Parathyroid adenoma (tissue), 2 donors: ENCODE measurements around the gene CFAP54.

ENCODE experiments used
- H2AFZ ChIP-seq: fragments of 300-600 bp; sonication (generic); one replicate; pipeline ENCODE4 v1.7.0; 2017; ENCODE audit warnings: antibody characterized with exemption, mild to moderate bottlenecking
- H3K27ac ChIP-seq: fragments of 300-600 bp; sonication (generic); one replicate; pipeline ENCODE4 v1.7.0; 2017
- H3K27me3 ChIP-seq: fragments of 300-600 bp; sonication (generic); one replicate; pipeline ENCODE4 v1.7.0; 2017; ENCODE audit warnings: low read length; ENCODE audit not compliant: control insufficient read depth, insufficient read depth
- H3K36me3 ChIP-seq: fragments of 300-600 bp; sonication (generic); one replicate; pipeline ENCODE4 v1.7.0; 2017; ENCODE audit warnings: low read length; ENCODE audit not compliant: control insufficient read depth, insufficient read depth
- H3K4me1 ChIP-seq: fragments of 300-600 bp; sonication (generic); one replicate; pipeline ENCODE4 v1.7.0; 2017; ENCODE audit warnings: control low read depth
- H3K4me2 ChIP-seq: fragments of 300-600 bp; sonication (generic); one replicate; pipeline ENCODE4 v1.7.0; 2017; ENCODE audit warnings: low read length
- H3K4me3 ChIP-seq: fragments of 300-600 bp; sonication (generic); one replicate; pipeline ENCODE4 v1.7.0; 2017; ENCODE audit warnings: low read depth, low read length
- H3K79me2 ChIP-seq: fragments of 300-600 bp; sonication (generic); one replicate; pipeline ENCODE4 v1.7.0; 2017; ENCODE audit warnings: control low read depth
- H3K9ac ChIP-seq: fragments of 300-600 bp; sonication (generic); one replicate; pipeline ENCODE4 v1.7.0; 2017; ENCODE audit warnings: mild to moderate bottlenecking
- H3K9me3 ChIP-seq: fragments of 300-600 bp; sonication (generic); one replicate; pipeline ENCODE4 v1.7.0; 2017; ENCODE audit warnings: low read length; ENCODE audit not compliant: control insufficient read depth
- CTCF ChIP-seq: fragments of 300-600 bp; sonication (generic); IDR thresholded peaks from one replicate; pipeline ENCODE4 v1.7.0; 2017; ENCODE audit warnings: antibody characterized with exemption, mild to moderate bottlenecking
- donor health status: primary hyperparathyroidism.

The CFAP54 gene

GRCh38 chr12:96831346-96831745 is 342.0 kb downstream of the CFAP54 start:
- no peaks in the 10 kb centered on the region for H3K9me3 ChIP-seq
- H3K79me2 ChIP-seq = no peaks in the 10 kb centered on the region
- H2AFZ ChIP-seq = no peak overlapping the region
- no peak overlapping the region for H3K9ac ChIP-seq
- no peaks in the 10 kb centered on the region for H3K36me3 ChIP-seq
- H3K4me3 ChIP-seq = no peak overlapping the region
- TF ChIP-seq CTCF = no peak
- H3K4me1 ChIP-seq = no peaks in the 10 kb centered on the region
- H3K27me3 ChIP-seq = no peaks in the 10 kb centered on the region
- H3K27ac ChIP-seq = no peak overlapping the region
- H3K4me2 ChIP-seq = no peak overlapping the region

DNA sequence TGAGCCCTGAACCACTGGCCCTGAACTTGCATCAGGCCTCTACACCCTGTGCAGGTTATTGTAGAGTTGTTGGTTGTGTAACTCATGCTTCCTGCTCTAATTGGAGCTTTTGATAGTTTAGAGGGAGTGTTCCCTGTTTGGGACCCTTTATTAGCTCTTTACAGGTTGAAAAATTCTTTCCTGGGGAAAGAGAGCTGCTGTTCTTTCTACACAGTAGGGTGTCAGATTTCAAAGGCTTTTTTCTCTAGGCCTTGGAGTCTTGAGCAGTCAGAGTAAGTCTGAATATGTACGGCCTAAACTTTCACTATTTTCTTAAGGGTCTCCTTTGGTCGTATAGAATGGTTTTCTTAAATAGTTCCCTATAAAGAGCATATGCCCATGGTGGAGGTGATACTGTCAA is 356.9 kb downstream of the CFAP54 start:
- H3K4me1 ChIP-seq = no peaks in the 10 kb centered on the region
- H3K9me3 ChIP-seq = no peaks in the 10 kb centered on the region
- H3K4me3 ChIP-seq = no peak overlapping the region
- no peaks in the 10 kb centered on the region for H3K79me2 ChIP-seq
- no peak overlapping the region for H3K4me2 ChIP-seq
- no peak overlapping the region for H3K9ac ChIP-seq
- H3K27ac ChIP-seq = no peak overlapping the region
- no peak overlapping the region for H2AFZ ChIP-seq
- no peaks in the 10 kb centered on the region for H3K36me3 ChIP-seq
- H3K27me3 ChIP-seq = no peaks in the 10 kb centered on the region
- TF ChIP-seq CTCF = no peak

- H3K4me1 ChIP-seq = no peaks in the 10 kb centered on the region
- H2AFZ ChIP-seq = no peak overlapping the region
- H3K4me3 ChIP-seq = no peak overlapping the region
- H3K79me2 ChIP-seq = no peaks in the 10 kb centered on the region
- no peak for TF ChIP-seq CTCF
- H3K4me2 ChIP-seq = no peak overlapping the region
- H3K9ac ChIP-seq = no peak overlapping the region
- H3K36me3 ChIP-seq = no peaks in the 10 kb centered on the region
- no peaks in the 10 kb centered on the region for H3K27me3 ChIP-seq
- no peak overlapping the region for H3K27ac ChIP-seq
- H3K9me3 ChIP-seq = no peaks in the 10 kb centered on the region
Measured at GRCh38 chr12:96850676-96851075, 361.3 kb downstream of the CFAP54 start.

- Histone ChIP-seq H3K27ac (no peak overlapping the region), H3K4me3 (no peak overlapping the region), H3K79me2 (no peaks in the 10 kb centered on the region), H3K4me2 (no peak overlapping the region), H3K9ac (no peak overlapping the region), H3K9me3 (no peaks in the 10 kb centered on the region), H3K36me3 (no peaks in the 10 kb centered on the region), H2AFZ (no peak overlapping the region), H3K4me1 (no peaks in the 10 kb centered on the region), H3K27me3 (no peaks in the 10 kb centered on the region)
- TF ChIP-seq CTCF = no peak
Measured at GRCh38 chr12:96858162-96858561, 368.8 kb downstream of the CFAP54 start.

GRCh38 chr12:96861656-96862055 is 372.3 kb downstream of the CFAP54 start:
- Histone ChIP-seq H3K9me3 (no peaks in the 10 kb centered on the region), H3K4me3 (no peak overlapping the region), H2AFZ (no peak overlapping the region), H3K4me2 (no peak overlapping the region), H3K27ac (no peak overlapping the region), H3K9ac (no peak overlapping the region), H3K27me3 (no peaks in the 10 kb centered on the region), H3K79me2 (no peaks in the 10 kb centered on the region), H3K4me1 (no peaks in the 10 kb centered on the region), H3K36me3 (no peaks in the 10 kb centered on the region)
- no peak for TF ChIP-seq CTCF
